RWPE1 (cell line): ENCODE results near the gene ADAMTS9.

Experiments
- CTCF ChIA-PET: fragments of 350-600 bp; sonication (Branson Sonifier 250); formaldehyde crosslinking; extraction: SDS; loops from one replicate; lab custom pipeline; 2021; lab: Yijun Ruan, JAX
- POLR2A ChIA-PET: fragments of 400-600 bp; formaldehyde crosslinking; extraction: SDS; loops from one replicate; lab custom pipeline; 2020; ENCODE audit warnings: antibody characterized with exemption; ENCODE audit not compliant: low non-redundant PET; lab: Yijun Ruan, JAX
- DNase-seq: peaks from one replicate; pipeline ENCODE4 v3.0.0; 2012; ENCODE audit warnings: low spot score
- H3K27ac ChIP-seq: fragments of 450-650 bp; 2 replicates; pipeline ENCODE4 v1.5.1; 2017
- CTCF ChIP-seq: fragments of 450-650 bp; conservative IDR thresholded peaks from 2 replicates; pipeline ENCODE4 v1.5.1; 2017; ENCODE audit warnings: low read depth, mild to moderate bottlenecking

Gene ADAMTS9

GRCh38 chr3:64595253-64595694 is 92.5 kb downstream of the ADAMTS9 start:
- CTCF ChIA-PET, result interaction anchor here (1.2 kb wide), 1 partner anchor 20 kb away, joined by 3 read pairs; no protein-coding TSS in a partner anchor
- peak; percentile 2 for DNase-seq

GRCh38 chr3:64594134-64594533 is 93.7 kb downstream of the ADAMTS9 start:
- DNase-seq, result no peak
- no peak for TF ChIP-seq CTCF
- CTCF ChIA-PET, result no interaction called here
- no peak overlapping the region for H3K27ac ChIP-seq
- POLR2A ChIA-PET, result no interaction called here

More at GRCh38 chr3:64595253-64595694, 92.5 kb downstream of the ADAMTS9 start:
- POLR2A ChIA-PET, result no interaction called here
- no peak for TF ChIP-seq CTCF
- no peak overlapping the region for H3K27ac ChIP-seq

GRCh38 chr3:64593350-64593749 is 94.5 kb downstream of the ADAMTS9 start:
- TF ChIP-seq CTCF, result no peak
- DNase-seq, result no peak
- H3K27ac ChIP-seq, result no peak overlapping the region
- ChIA-PET POLR2A (no interaction called here), CTCF (no interaction called here)

GRCh38 chr3:64591615-64592014 is 96.2 kb downstream of the ADAMTS9 start:
- CTCF ChIA-PET, result no interaction called here
- DNase-seq, result no peak
- no peak for TF ChIP-seq CTCF
- H3K27ac ChIP-seq, result no peak overlapping the region
- POLR2A ChIA-PET, result no interaction called here

GRCh38 chr3:64588380-64588779 is 99.4 kb downstream of the ADAMTS9 start:
- no peak for DNase-seq
- ChIA-PET POLR2A (no interaction called here), CTCF (no interaction called here)
- no peak overlapping the region for H3K27ac ChIP-seq
- TF ChIP-seq CTCF, result no peak

GRCh38 chr3:64586952-64587351 is 100.8 kb downstream of the ADAMTS9 start:
- ChIA-PET CTCF (no interaction called here), POLR2A (no interaction called here)
- no peak overlapping the region for H3K27ac ChIP-seq
- no peak for TF ChIP-seq CTCF
- no peak for DNase-seq
